Epithelial cell of esophagus (primary cell): ENCODE results near the gene SMIM38.
A peak's percentile ranks its signal among the peaks of the same experiment; 100 is the strongest.

Experiments used
- DNase-seq: peaks from one replicate; pipeline ENCODE4 v3.0.0; 2010; ENCODE audit warnings: low read depth
- H3K4me3 ChIP-seq: 2 replicates; pipeline ENCODE4 v1.5.1; 2011; ENCODE audit warnings: mild to moderate bottlenecking, low read length, control low read depth
- TF ChIP-seq, protein P1 (sequence below): IDR thresholded peaks from 2 replicates; pipeline ENCODE4 v1.5.1; 2011; ENCODE audit warnings: low read depth, mild to moderate bottlenecking, low read length, control low read depth, inconsistent platforms; ENCODE audit not compliant: insufficient read depth; ENCODE audit errors: missing control alignments

SMIM38 gene

DNA sequence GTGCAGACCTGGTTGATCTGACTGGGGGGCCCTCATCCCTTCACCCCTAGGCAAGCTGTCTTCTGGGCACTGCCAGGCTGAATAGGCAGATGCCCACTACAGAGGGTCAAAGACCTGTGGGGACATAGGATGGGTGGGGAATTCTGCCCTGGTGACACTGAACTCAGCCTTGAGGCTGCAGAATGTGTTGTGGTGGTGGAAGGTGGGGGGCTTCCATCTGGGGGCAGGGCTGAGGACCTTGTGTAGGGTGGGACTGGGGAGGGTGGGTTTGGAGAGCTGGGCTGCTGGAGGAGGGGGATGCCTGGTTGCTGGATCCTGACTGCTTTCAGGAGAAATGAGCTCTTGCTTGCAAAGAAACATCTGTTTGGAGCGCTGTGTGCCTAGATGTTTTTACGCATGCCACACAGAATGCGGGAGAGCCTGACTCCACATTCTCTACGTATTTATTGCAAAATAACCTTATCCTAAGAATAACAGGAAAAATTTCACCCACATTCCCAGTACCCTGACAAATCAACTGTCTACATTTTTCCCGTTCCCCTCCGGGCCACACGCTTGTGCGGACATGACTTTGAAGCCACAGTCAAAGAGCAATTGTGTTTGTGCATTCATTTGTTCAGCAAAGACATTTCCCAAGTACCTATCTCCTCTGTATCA, 18.3 kb downstream of the SMIM38 start:
- peak; percentile 95 for DNase-seq
- no peak overlapping the region for H3K4me3 ChIP-seq
- TF ChIP-seq, protein P1, sequence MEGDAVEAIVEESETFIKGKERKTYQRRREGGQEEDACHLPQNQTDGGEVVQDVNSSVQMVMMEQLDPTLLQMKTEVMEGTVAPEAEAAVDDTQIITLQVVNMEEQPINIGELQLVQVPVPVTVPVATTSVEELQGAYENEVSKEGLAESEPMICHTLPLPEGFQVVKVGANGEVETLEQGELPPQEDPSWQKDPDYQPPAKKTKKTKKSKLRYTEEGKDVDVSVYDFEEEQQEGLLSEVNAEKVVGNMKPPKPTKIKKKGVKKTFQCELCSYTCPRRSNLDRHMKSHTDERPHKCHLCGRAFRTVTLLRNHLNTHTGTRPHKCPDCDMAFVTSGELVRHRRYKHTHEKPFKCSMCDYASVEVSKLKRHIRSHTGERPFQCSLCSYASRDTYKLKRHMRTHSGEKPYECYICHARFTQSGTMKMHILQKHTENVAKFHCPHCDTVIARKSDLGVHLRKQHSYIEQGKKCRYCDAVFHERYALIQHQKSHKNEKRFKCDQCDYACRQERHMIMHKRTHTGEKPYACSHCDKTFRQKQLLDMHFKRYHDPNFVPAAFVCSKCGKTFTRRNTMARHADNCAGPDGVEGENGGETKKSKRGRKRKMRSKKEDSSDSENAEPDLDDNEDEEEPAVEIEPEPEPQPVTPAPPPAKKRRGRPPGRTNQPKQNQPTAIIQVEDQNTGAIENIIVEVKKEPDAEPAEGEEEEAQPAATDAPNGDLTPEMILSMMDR, result no peak

DNA sequence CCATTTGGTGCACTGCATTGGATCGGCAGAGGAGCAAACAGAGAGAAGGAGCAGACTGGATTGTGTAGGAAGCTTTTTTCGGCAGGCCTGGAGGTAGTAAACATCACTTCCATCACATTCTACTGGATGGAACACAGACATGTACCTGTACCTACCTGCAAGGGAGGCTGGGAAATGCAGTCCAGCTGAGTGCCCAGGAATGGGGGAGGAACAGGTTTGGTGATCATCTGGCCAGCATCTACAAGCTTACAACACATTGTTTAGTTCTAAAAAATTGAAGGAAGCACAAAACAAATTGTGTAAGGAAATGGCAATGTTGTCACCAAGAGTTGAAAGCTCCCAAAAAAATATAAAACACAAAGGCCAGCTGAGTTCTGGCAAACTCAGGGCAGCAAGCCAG, 19.1 kb downstream of the SMIM38 start:
- no peak overlapping the region for H3K4me3 ChIP-seq
- TF ChIP-seq, protein P1, result no peak
- DNase-seq, result peak; percentile 41

DNA sequence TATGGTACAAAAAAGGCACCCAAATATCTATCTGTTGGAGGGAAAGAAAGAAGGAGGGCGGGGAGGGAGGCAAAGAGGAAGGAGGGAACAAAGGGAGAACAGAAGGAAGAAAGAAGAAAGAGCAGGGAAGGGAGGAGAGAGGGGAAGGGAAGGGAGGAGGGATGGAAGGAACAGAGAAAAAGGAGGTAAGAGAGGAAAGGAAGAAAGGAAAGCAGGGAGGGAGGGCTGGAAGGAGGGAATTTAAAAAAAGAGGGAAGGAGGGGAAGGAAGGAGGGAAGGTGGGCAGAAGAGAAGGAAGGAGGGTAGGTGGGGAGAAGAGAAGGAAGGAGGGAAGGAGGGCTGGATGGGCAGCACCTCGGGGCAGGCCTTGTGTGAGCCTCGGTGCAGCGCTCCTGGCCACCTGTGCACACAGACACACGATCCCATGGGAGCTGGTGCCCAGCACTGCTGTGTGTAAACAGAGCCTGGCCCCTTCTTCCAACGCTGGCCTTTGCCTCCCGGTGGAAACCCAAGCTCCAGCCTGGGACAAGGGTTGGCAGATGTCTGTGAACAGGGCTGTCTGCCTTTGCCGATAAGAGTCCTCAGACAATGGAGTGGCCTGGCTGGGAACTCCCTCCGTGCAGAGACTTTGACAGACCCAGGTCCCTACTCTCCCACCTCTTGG, 23.2 kb downstream of the SMIM38 start:
- no peak overlapping the region for H3K4me3 ChIP-seq
- TF ChIP-seq, protein P1, result no peak
- no peak for DNase-seq

DNA sequence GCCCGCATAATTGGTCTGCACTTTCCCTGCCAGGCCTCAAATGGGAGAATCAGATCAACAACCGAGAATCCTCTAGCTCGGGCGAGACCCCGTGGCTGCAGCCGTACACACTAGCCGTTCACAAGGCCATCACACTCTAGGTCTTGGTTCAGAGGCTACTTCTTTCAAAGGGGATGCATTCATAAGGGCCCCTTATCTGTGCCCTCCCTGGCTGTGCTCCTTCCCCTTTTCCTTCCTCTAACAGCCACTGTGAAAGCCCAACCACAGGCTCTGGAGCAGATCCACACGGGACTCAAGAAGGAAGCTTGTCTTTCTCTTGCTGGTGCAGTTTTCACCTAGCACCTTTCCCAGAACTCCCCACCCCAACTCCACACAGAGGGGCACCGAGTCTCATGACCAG, 24.5 kb downstream of the SMIM38 start:
- TF ChIP-seq, protein P1, result no peak
- DNase-seq, result no peak

DNA sequence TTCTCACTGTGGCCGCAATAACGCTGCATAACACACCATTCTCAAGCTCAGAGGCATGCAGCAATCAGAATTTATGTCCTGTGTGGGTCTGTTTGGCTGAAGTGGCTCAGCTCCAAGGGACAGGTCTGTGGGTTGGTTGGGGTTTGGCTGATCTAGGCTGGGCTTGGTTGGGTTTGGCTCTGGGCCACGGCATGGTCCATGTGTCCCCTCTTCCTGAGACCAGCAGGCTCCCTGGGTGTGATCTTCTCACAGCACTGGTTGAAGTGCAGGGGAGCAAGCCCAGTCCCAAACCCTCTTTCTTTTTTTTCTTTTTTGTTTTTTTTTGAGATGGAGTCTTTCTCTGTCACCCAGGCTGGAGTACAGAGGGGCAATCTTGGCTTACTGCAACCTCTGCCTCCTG, 25.0 kb downstream of the SMIM38 start:
- TF ChIP-seq, protein P1, result no peak

More for the DNA sequence above, 24.5 kb downstream of the SMIM38 start:
- no peak overlapping the region for H3K4me3 ChIP-seq

DNA sequence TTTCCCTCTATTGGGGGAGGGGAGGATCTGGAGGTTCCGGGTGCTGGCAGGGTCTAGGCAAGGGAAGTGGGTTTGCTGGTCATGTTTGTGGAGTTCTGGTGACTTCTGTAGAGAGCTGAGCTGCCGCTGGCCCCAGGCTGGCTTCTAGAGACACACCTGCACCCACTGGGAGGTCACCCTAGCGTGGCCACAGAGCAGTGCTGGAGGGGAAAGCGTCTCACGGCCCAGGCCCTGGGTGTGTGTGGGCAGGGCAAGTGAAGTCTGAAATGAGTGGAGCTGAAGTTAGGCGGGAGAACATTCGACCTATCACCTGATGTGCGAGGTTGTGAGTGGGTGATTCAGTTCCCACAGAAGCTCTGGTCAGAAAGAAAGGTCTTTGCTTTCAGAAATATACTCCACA, 27.9 kb downstream of the SMIM38 start:
- H3K4me3 ChIP-seq, result no peak overlapping the region
- DNase-seq, result no peak
- TF ChIP-seq, protein P1, result no peak

More for the DNA sequence above, 25.0 kb downstream of the SMIM38 start:
- no peak for DNase-seq
- no peak overlapping the region for H3K4me3 ChIP-seq
